ENCODE data around the gene TSPYL1. TPM values are rescaled to one million over a fixed set of nuclear protein-coding genes. Genes with fewer than 3 reads are reported as not detected.

The TSPYL1 gene
- total and polyA plus RNA-seq, 2 of the 8 experiments (the other 6 are each of a cell fraction or from before 2014, with no cell fraction given) = 33.2 to 79.1 TPM

GRCh38 chr6:116307633-116308032 lies 27.9 kb upstream of the TSPYL1 start:
- no peaks in the 10 kb centered on the region for H3K23me2 ChIP-seq (ENCODE audit: low read depth, low read length)
- CTCF ChIA-PET (ENCODE audit: partially characterized antibody) = interaction anchor here (1.0 to 1.3 kb wide), 4 partner anchors 14 to 226 kb away, joined by 3 to 4 read pairs (median 4); no protein-coding TSS in a partner anchor
- H3K4me3 ChIP-seq (ENCODE audit: extremely low read depth in 1 of 4, insufficient read depth in 2 of 4, low read depth in 3 of 4, low read length in 4 of 4) = no peak overlapping the region
- H3K79me1 ChIP-seq (ENCODE audit: low read depth, low read length) = no peaks in the 10 kb centered on the region
- no peak overlapping the region for H2BK15ac ChIP-seq (ENCODE audit: low read length)
- H3K36me3 ChIP-seq (ENCODE audit: control insufficient read depth in 2 of 4, insufficient read depth in 4 of 4, low read length in 3 of 4) = no peaks in the 10 kb centered on the region
- H3K27me3 ChIP-seq (replicated peaks in 1 of 4; ENCODE audit: control insufficient read depth in 3 of 4, extremely low read depth in 1 of 4, insufficient read depth in 3 of 4, low read length in 3 of 4) = no peaks in the 10 kb centered on the region
- H4K20me1 ChIP-seq (replicated peaks in 1 of 2; ENCODE audit: control insufficient read depth in 1 of 2, insufficient read depth in 2 of 2, low read length in 2 of 2) = no peaks in the 10 kb centered on the region
- H2BK12ac ChIP-seq (ENCODE audit: low read depth, low read length) = no peak overlapping the region
- H3K9me3 ChIP-seq (ENCODE audit: insufficient read depth in 2 of 2, low read depth in 1 of 2, low read length in 1 of 2) = no peaks in the 10 kb centered on the region
- no peak overlapping the region for H3K4me2 ChIP-seq (ENCODE audit: insufficient read depth in 1 of 2, low read depth in 2 of 2, low read length in 2 of 2)
- no peak overlapping the region for H4K5ac ChIP-seq (ENCODE audit: insufficient read length, low read depth, low read length)
- POLR2A ChIA-PET (ENCODE audit: partially characterized antibody) = no interaction called here
- no peak overlapping the region for H2AK5ac ChIP-seq (ENCODE audit: low read depth, low read length)
- H2BK20ac ChIP-seq (ENCODE audit: low read length) = no peak overlapping the region
- H2BK120ac ChIP-seq (replicated peaks; ENCODE audit: low read depth, low read length) = no peak overlapping the region
- H4K8ac ChIP-seq (ENCODE audit: extremely low read depth, insufficient read depth, low read length) = no peak overlapping the region
- H3K4ac ChIP-seq (replicated peaks; ENCODE audit: insufficient read length, low read depth, low read length) = no peak overlapping the region
- H3K56ac ChIP-seq (replicated peaks; ENCODE audit: insufficient read length, low read depth, low read length) = no peak overlapping the region
- WGBS, 2 experiments (ENCODE audit: extremely low coverage in 1 of 2, insufficient coverage in 1 of 2, insufficient read length in 1 of 2, insufficient replicate concordance in 2 of 2, low coverage in 1 of 2, low lambda C conversion rate in 2 of 2, missing lambda C conversion rate in 1 of 2) = 82% methylated on average over 1 of the region's 1 CpG; no CpG with 5 or more reads in 1 of the 2 experiments
- H3K9ac ChIP-seq (replicated peaks in 1 of 4; ENCODE audit: extremely low read depth in 1 of 4, low read depth in 3 of 4, low read length in 3 of 4) = no peak overlapping the region
- H2AFZ ChIP-seq (ENCODE audit: low read length) = no peak overlapping the region
- no peak overlapping the region for H3K14ac ChIP-seq (ENCODE audit: insufficient read length)
- no peaks in the 10 kb centered on the region; a peak in 1 of 7 replicates for H3K4me1 ChIP-seq (replicated peaks in 1 of 4; ENCODE audit: control insufficient read depth in 3 of 4, insufficient read depth in 4 of 4, low read length in 3 of 4)
- no peak overlapping the region for H3K27ac ChIP-seq (ENCODE audit: low read depth, low read length)
- H3K23ac ChIP-seq (ENCODE audit: insufficient read length) = no peak overlapping the region
- no peak overlapping the region for H4K91ac ChIP-seq (replicated peaks; ENCODE audit: insufficient read length, low read length)
- no peak overlapping the region for H3K18ac ChIP-seq (ENCODE audit: extremely low read depth, low read length)
- no peak for FAIRE-seq
- DNase-seq (ENCODE audit: low read depth in 1 of 2, low spot score in 2 of 2) = no peak
- H2BK5ac ChIP-seq (ENCODE audit: low read depth, low read length) = no peak overlapping the region
- H3K79me2 ChIP-seq (ENCODE audit: control insufficient read depth in 1 of 2, insufficient read depth in 2 of 2, low read length in 2 of 2) = no peaks in the 10 kb centered on the region
- no peak for TF ChIP-seq BRCA1 (IDR thresholded peaks at IDR 0.05; ENCODE audit: low read depth, low read length)
- TF ChIP-seq ZNF274 (IDR thresholded peaks at IDR 0.05; ENCODE audit: borderline replicate concordance, extremely low read depth, low read length) = no peak
- TF ChIP-seq RBBP5 (IDR thresholded peaks at IDR 0.05; ENCODE audit: borderline replicate concordance, low read depth, low read length) = no peak
- no peak for TF ChIP-seq TAF1 (IDR thresholded peaks at IDR 0.05; ENCODE audit: low read depth, low read length)
- no peak for TF ChIP-seq ATF2 (IDR thresholded peaks at IDR 0.05; ENCODE audit: low read length)
- no peak for TF ChIP-seq JUN (IDR thresholded peaks at IDR 0.05; ENCODE audit: low read depth, low read length)
- TF ChIP-seq MAX (IDR thresholded peaks at IDR 0.05) = no peak
- no peak for TF ChIP-seq CTCF (IDR thresholded peaks at IDR 0.05; ENCODE audit: control extremely low read depth in 1 of 3, insufficient read depth in 1 of 3, low read depth in 1 of 3, low read length in 3 of 3)

Data from H1 (cell line).